Activated naive CD8-positive, alpha-beta T cell (primary cell): ENCODE results near the gene C1QL4.
"Not testable (repeated sequence)": the region's sequence is repeated elsewhere in the genome, so short reads cannot be mapped to it uniquely, and the experiment has no call there.

Experiments
- H3K27ac Mint-ChIP-seq: one replicate; pipeline ENCODE4 v1.8.0; 2021; ENCODE audit warnings: mixed read lengths
- H3K27me3 Mint-ChIP-seq: one replicate; pipeline ENCODE4 v1.8.0; 2021; ENCODE audit warnings: mixed read lengths
- H3K36me3 Mint-ChIP-seq: one replicate; pipeline ENCODE4 v1.8.0; 2021; ENCODE audit warnings: mixed read lengths
- H3K4me1 Mint-ChIP-seq: one replicate; pipeline ENCODE4 v1.8.0; 2021; ENCODE audit warnings: low read depth, mixed read lengths
- H3K4me3 Mint-ChIP-seq: one replicate; pipeline ENCODE4 v1.8.0; 2021; ENCODE audit warnings: mild to moderate bottlenecking, mixed read lengths
- H3K9me3 Mint-ChIP-seq: one replicate; pipeline ENCODE4 v1.8.0; 2021; ENCODE audit warnings: low read depth, mixed read lengths

Gene C1QL4

GRCh38 chr12:49288922-49289555 is 47.9 kb downstream of the C1QL4 start:
- Mint-ChIP-seq H3K27me3 (peaks cover 15% of the 10 kb centered on the region), H3K4me3 (no peak overlapping the region), H3K9me3 (no peaks in the 10 kb centered on the region), H3K36me3 (no peaks in the 10 kb centered on the region), H3K4me1 (no peaks in the 10 kb centered on the region), H3K27ac (no peak overlapping the region)

GRCh38 chr12:49288412-49288853 is 48.6 kb downstream of the C1QL4 start:
- Mint-ChIP-seq H3K4me1 (no peaks in the 10 kb centered on the region), H3K27me3 (peaks cover 15% of the 10 kb centered on the region), H3K9me3 (no peaks in the 10 kb centered on the region), H3K36me3 (no peaks in the 10 kb centered on the region), H3K4me3 (no peak overlapping the region), H3K27ac (no peak overlapping the region)

DNA sequence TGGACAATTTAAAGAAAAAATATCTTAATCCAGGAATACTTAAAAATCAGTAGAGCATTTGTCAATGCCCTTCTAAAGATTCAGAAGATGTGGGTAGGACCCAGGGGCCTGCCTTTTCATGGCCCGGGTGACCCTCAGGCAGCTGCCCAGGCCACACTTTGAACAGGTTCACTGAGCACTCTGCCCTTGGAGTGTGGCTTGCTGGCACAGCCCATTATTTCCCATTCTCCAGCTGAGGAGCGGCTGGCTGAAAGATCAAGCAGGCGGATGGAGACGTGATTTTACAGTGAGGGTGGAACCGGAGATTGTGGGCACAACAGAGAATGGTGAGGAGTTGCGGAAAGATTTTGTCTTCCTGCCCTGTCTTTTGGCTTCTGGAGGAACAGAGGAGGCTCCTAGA is 49.1 kb downstream of the C1QL4 start:
- Mint-ChIP-seq H3K36me3 (no peaks in the 10 kb centered on the region), H3K9me3 (no peaks in the 10 kb centered on the region), H3K4me3 (no peak overlapping the region), H3K27me3 (peaks cover 15% of the 10 kb centered on the region), H3K4me1 (no peaks in the 10 kb centered on the region), H3K27ac (no peak overlapping the region)

- Mint-ChIP-seq H3K27me3 (peaks cover 17% of the 10 kb centered on the region), H3K27ac (no peak overlapping the region)
Observed at GRCh38 chr12:49284672-49285071, 52.3 kb downstream of the C1QL4 start.

GRCh38 chr12:49283541-49284429 is 53.2 kb downstream of the C1QL4 start:
- no peak overlapping the region for H3K27ac Mint-ChIP-seq
- no peaks in the 10 kb centered on the region for H3K4me1 Mint-ChIP-seq
- no peaks in the 10 kb centered on the region for H3K9me3 Mint-ChIP-seq
- H3K36me3 Mint-ChIP-seq: no peaks in the 10 kb centered on the region
- H3K27me3 Mint-ChIP-seq: peaks cover 17% of the 10 kb centered on the region
- H3K4me3 Mint-ChIP-seq: no peak overlapping the region

More at GRCh38 chr12:49284672-49285071, 52.3 kb downstream of the C1QL4 start:
- no peaks in the 10 kb centered on the region for H3K36me3 Mint-ChIP-seq
- no peaks in the 10 kb centered on the region for H3K9me3 Mint-ChIP-seq
- H3K4me3 Mint-ChIP-seq: no peak overlapping the region
- no peaks in the 10 kb centered on the region for H3K4me1 Mint-ChIP-seq

- not testable (repeated sequence) for H3K9me3 Mint-ChIP-seq, H3K27ac Mint-ChIP-seq, H3K36me3 Mint-ChIP-seq, H3K4me3 Mint-ChIP-seq, H3K4me1 Mint-ChIP-seq
- peaks cover 11% of the 10 kb centered on the region for H3K27me3 Mint-ChIP-seq
Observed at GRCh38 chr12:49282740-49283375, 54.1 kb downstream of the C1QL4 start.
